GM13976 (cell line): ENCODE data around the gene PARP6.

Experiments used
- DNase-seq: peaks from one replicate; pipeline ENCODE4 v3.0.0; 2012; ENCODE audit warnings: low spot score
- in situ Hi-C: fragments of 300-500 bp; cut with MboI; formaldehyde crosslinking; loops from one replicate; pipeline ENCODE4 v1.12.0; 2022; ENCODE audit warnings: low sequenced_read_pairs, mixed read lengths, inconsistent platforms; ENCODE audit not compliant: unreplicated experiment
- TF ChIP-seq, protein P1 (sequence below): IDR thresholded peaks from 2 replicates; pipeline ENCODE4 v1.5.1; 2012; ENCODE audit warnings: borderline replicate concordance, mild to moderate bottlenecking; ENCODE audit not compliant: insufficient read depth; ENCODE audit errors: extremely low read depth, missing control alignments, control extremely low read depth

PARP6 gene

GRCh38 chr15:72192416-72192815 is 79.9 kb downstream of the PARP6 start:
- in situ Hi-C loops: no loop called here
- DNase-seq: no peak
- TF ChIP-seq, protein P1, sequence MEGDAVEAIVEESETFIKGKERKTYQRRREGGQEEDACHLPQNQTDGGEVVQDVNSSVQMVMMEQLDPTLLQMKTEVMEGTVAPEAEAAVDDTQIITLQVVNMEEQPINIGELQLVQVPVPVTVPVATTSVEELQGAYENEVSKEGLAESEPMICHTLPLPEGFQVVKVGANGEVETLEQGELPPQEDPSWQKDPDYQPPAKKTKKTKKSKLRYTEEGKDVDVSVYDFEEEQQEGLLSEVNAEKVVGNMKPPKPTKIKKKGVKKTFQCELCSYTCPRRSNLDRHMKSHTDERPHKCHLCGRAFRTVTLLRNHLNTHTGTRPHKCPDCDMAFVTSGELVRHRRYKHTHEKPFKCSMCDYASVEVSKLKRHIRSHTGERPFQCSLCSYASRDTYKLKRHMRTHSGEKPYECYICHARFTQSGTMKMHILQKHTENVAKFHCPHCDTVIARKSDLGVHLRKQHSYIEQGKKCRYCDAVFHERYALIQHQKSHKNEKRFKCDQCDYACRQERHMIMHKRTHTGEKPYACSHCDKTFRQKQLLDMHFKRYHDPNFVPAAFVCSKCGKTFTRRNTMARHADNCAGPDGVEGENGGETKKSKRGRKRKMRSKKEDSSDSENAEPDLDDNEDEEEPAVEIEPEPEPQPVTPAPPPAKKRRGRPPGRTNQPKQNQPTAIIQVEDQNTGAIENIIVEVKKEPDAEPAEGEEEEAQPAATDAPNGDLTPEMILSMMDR: no peak
